HCT116 (cell line): ENCODE data around the gene SBF2. TPM values are rescaled to one million over a fixed set of nuclear protein-coding genes. Genes with fewer than 3 reads are reported as not detected.

Experiments used
- ATAC-seq: fragments of 200-7000 bp; cut with Tn5 transposase; 2 replicates; pipeline ENCODE4 v1.9.1; 2020; ENCODE audit warnings: mild to moderate bottlenecking, moderate library complexity
- BruUV-seq: library from RNA; stranded (reverse); fragments of 400-500 nt; replicated peaks from 2 replicates; lab custom pipeline; 2021; lab: Mats Ljungman, UMichigan
- CTCF ChIA-PET: fragments of 300-600 bp; sonication (Branson Sonifier 250); formaldehyde crosslinking; loops from one replicate; lab custom pipeline; 2021; ENCODE audit warnings: antibody characterized with exemption; lab: Charles Lee
- POLR2A ChIA-PET: fragments of 300-600, 350-600 bp; sonication (Branson Sonifier 250); formaldehyde crosslinking; loops from one replicate; lab custom pipeline; 2021; ENCODE audit warnings: antibody characterized with exemption; lab: Charles Lee
- RAD21 ChIA-PET, 2 experiments: fragments of 300-600 bp; sonication (Branson Sonifier 250); formaldehyde crosslinking; loops; one replicate each; lab custom pipeline; 2023; ENCODE audit warnings: low total read pairs in 2 of 2; ENCODE audit not compliant: uncharacterized antibody in 2 of 2, unreplicated experiment in 2 of 2, low non-redundant PET in 1 of 2; lab: Charles Lee
- DNase-seq: peaks from one replicate; pipeline ENCODE4 v3.0.0-alpha.2; 2010; ENCODE audit warnings: low read depth, low spot score
- H2AFZ ChIP-seq: fragments of 200-600 bp; shearing (Covaris generic), sonication (generic); 2 replicates; pipeline ENCODE4 v1.6.1; 2017; ENCODE audit warnings: low read depth, mixed run types, mixed read lengths, antibody characterized with exemption, low read length; ENCODE audit not compliant: poor library complexity, severe bottlenecking
- H3K27ac ChIP-seq: 2 replicates; pipeline ENCODE4 v1.5.1; 2012; ENCODE audit warnings: low read depth, low read length
- H3K27me3 ChIP-seq: fragments of 200-600 bp; sonication (generic); 2 replicates; pipeline ENCODE4 v1.6.1; 2016; ENCODE audit warnings: mixed run types, low read length, mixed read lengths; ENCODE audit not compliant: insufficient read depth
- H3K36me3 ChIP-seq, 2 experiments: fragments of 200-500 bp in 1 of 2; fragments of 200-600 bp in 1 of 2; sonication (Bioruptor generic) in 1 of 2; sonication (generic) in 1 of 2; 2 replicates each; pipeline versions ENCODE4 v1.5.1 to v1.6.1; 2014 to 2016; ENCODE audit warnings: low read length in 2 of 2, inconsistent platforms in 1 of 2, mixed read lengths in 1 of 2, mixed run types in 1 of 2; ENCODE audit not compliant: insufficient read depth in 2 of 2, control insufficient read depth in 1 of 2
- H3K4me1 ChIP-seq, 2 experiments: fragments of 200-600 bp in 1 of 2; sonication (generic) in 1 of 2; 2 replicates each; pipeline versions ENCODE4 v1.5.1 to v1.6.1; 2012 to 2017; ENCODE audit warnings: low read length in 2 of 2, inconsistent platforms in 1 of 2, mild to moderate bottlenecking in 1 of 2, mixed read lengths in 1 of 2, mixed run types in 1 of 2, moderate library complexity in 1 of 2; ENCODE audit not compliant: insufficient read depth in 2 of 2, control insufficient read depth in 1 of 2
- H3K4me2 ChIP-seq: fragments of 200-600 bp; sonication (generic); 2 replicates; pipeline ENCODE4 v1.6.1; 2017; ENCODE audit warnings: mixed run types, low read length, mixed read lengths
- H3K4me3 ChIP-seq, 2 experiments: fragments of 200-600 bp in 1 of 2; sonication (generic) in 1 of 2; replicated peaks in 1 of 2; 2 replicates each; pipeline ENCODE4 v1.5.1; 2011 to 2016; ENCODE audit warnings: low read length in 2 of 2, control low read depth in 1 of 2, low read depth in 1 of 2, mild to moderate bottlenecking in 1 of 2, mixed read lengths in 1 of 2, mixed run types in 1 of 2
- H3K79me2 ChIP-seq: fragments of 200-600 bp; sonication (generic); 2 replicates; pipeline ENCODE4 v1.6.1; 2017; ENCODE audit warnings: mild to moderate bottlenecking, mixed run types, low read length, moderate library complexity, mixed read lengths; ENCODE audit not compliant: insufficient read depth
- H3K9ac ChIP-seq: fragments of 200-600 bp; sonication (generic); 2 replicates; pipeline ENCODE4 v1.6.1; 2016; ENCODE audit warnings: low read length, mixed read lengths
- H3K9me2 ChIP-seq: fragments of 200-600 bp; sonication (generic), shearing (Covaris generic); 2 replicates; pipeline ENCODE4 v1.6.1; 2017; ENCODE audit warnings: mixed run types, mild to moderate bottlenecking, moderate library complexity; ENCODE audit not compliant: insufficient read depth
- H3K9me3 ChIP-seq, 2 experiments: fragments of 200-500 bp in 1 of 2; fragments of 200-600 bp in 1 of 2; sonication (Bioruptor generic) in 1 of 2; sonication (generic) in 1 of 2; 2 replicates each; pipeline ENCODE4 v1.6.1; 2014 to 2017; ENCODE audit warnings: low read length in 2 of 2, mixed read lengths in 2 of 2, inconsistent platforms in 1 of 2, low read depth in 1 of 2, mild to moderate bottlenecking in 1 of 2, mixed run types in 1 of 2, moderate library complexity in 1 of 2; ENCODE audit not compliant: control insufficient read depth in 1 of 2, insufficient read depth in 1 of 2
- H4K20me1 ChIP-seq: fragments of 200-600 bp; sonication (generic), shearing (Covaris generic); 2 replicates; pipeline ENCODE4 v1.6.1; 2017; ENCODE audit warnings: mixed run types, mild to moderate bottlenecking, moderate library complexity; ENCODE audit not compliant: insufficient read depth
- EGR1 ChIP-seq: IDR thresholded peaks from 2 replicates; pipeline ENCODE4 v1.6.1; 2012; ENCODE audit warnings: low read depth
- EZH2phosphoT487 ChIP-seq: fragments of 200-600 bp; IDR thresholded peaks from 2 replicates; pipeline ENCODE4 v1.6.1; 2018; ENCODE audit warnings: antibody characterized with exemption, borderline replicate concordance
- FOSL1 ChIP-seq: IDR thresholded peaks from 2 replicates; pipeline ENCODE4 v1.6.1; 2012; ENCODE audit warnings: low read depth
- JUND ChIP-seq: IDR thresholded peaks from 2 replicates; pipeline ENCODE4 v1.6.1; 2012
- POLR2AphosphoS5 ChIP-seq: IDR thresholded peaks from 2 replicates; pipeline ENCODE4 v1.6.1; 2011; ENCODE audit warnings: mild to moderate bottlenecking, low read depth, low read length, moderate library complexity
- RAD21 ChIP-seq: IDR thresholded peaks from 2 replicates; pipeline ENCODE4 v1.6.1; 2012; ENCODE audit warnings: low read depth, mild to moderate bottlenecking
- SIN3A ChIP-seq: IDR thresholded peaks from 2 replicates; pipeline ENCODE4 v1.6.1; 2012; ENCODE audit warnings: low read depth
- SRF ChIP-seq: IDR thresholded peaks from 2 replicates; pipeline ENCODE4 v1.6.1; 2012; ENCODE audit warnings: low read depth
- TCF7L2 ChIP-seq: IDR thresholded peaks from 2 replicates; pipeline ENCODE4 v1.7.0; 2011; ENCODE audit warnings: borderline replicate concordance, inconsistent platforms; ENCODE audit not compliant: insufficient read depth, insufficient read length; ENCODE audit errors: extremely low read depth
- ZFX ChIP-seq: fragments of 450-650 bp; IDR thresholded peaks from 2 replicates; pipeline ENCODE4 v1.6.1; 2017
- ZNF274 ChIP-seq: fragments of 200-500 bp; sonication (Bioruptor generic); IDR thresholded peaks from 2 replicates; pipeline ENCODE4 v1.6.1; 2014; ENCODE audit warnings: mild to moderate bottlenecking, low read depth, low read length, inconsistent platforms
- intact Hi-C: fragments of 100-400 bp; cut with micrococcal nuclease; formaldehyde crosslinking; loops from 2 replicates; pipeline ENCODE4 v1.10.0; 2022
- total RNA-seq: library from RNA; stranded (reverse); gene quantifications from one replicate; pipeline ENCODE4 v1.2.1, GENCODE V29; 2021; ENCODE audit not compliant: unreplicated experiment
- TF ChIP-seq, protein P1 (sequence below): IDR thresholded peaks from 2 replicates; pipeline ENCODE4 v1.6.1; 2011; ENCODE audit warnings: mild to moderate bottlenecking, low read length, moderate library complexity; ENCODE audit not compliant: insufficient replicate concordance; ENCODE audit errors: extremely low read depth
- TF ChIP-seq, protein P2 (sequence below), 3 experiments: fragments of 200-600 bp in 1 of 3; sonication (generic) in 1 of 3; IDR thresholded peaks in 2 of 3; conservative IDR thresholded peaks in 1 of 3; 2 replicates each; pipeline ENCODE4 v1.5.1; 2012 to 2017; ENCODE audit warnings: low read depth in 2 of 3, low read length in 2 of 3, antibody characterized with exemption in 1 of 3, borderline replicate concordance in 1 of 3, control low read depth in 1 of 3, mild to moderate bottlenecking in 1 of 3, mixed read lengths in 1 of 3, mixed run types in 1 of 3, moderate library complexity in 1 of 3; ENCODE audit not compliant: insufficient read depth in 1 of 3
- TF ChIP-seq, protein P3 (sequence below): IDR thresholded peaks from 2 replicates; pipeline ENCODE4 v1.6.1; 2012
- TF ChIP-seq, protein P4 (sequence below): IDR thresholded peaks from 2 replicates; pipeline ENCODE4 v1.6.1; 2012
- TF ChIP-seq, protein P5 (sequence below): IDR thresholded peaks from 2 replicates; pipeline ENCODE4 v1.6.1; 2012; ENCODE audit warnings: low read depth

The SBF2 gene
- total RNA-seq, 1 experiment from 2014 or later, result 35.0 TPM

DNA sequence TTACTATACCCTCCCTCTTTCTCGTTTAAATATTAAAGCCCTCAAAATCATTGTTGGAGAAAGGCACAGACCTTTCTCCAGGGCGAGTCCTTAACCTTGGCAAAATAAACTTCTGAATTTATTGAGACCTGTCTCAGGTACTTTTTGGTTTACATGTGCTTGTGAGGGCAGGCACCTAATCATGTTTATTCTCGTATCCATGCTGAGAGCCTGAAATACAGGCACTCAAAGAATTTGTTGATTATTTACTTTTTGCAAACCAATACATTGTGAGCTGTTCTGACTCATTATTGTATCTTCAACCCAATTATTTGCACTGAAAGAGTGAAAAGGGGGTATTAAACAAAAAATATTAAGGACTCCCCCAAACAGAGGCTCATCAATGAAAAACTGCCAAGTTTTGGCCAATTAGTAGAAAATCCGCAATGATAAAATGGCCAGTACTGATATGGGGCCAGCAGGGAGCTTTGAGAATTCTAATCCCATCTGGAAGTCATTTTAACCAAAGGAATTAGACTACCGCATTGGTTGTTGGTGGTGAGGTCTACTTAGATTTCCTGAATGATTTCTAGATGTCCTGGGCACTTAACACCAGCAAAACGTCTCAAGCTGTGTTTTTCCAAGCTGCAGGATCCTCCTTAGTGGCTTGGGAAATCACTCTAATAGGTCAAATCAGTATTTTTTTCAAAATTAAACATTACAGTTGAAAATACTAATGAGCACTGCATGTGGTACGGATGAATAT, 472.8 kb downstream of the SBF2 start (continued):
- no peak for TF ChIP-seq EZH2phosphoT487
- no peak for TF ChIP-seq ZNF274
- TF ChIP-seq JUND, result no peak
- no peak for TF ChIP-seq ZFX

DNA sequence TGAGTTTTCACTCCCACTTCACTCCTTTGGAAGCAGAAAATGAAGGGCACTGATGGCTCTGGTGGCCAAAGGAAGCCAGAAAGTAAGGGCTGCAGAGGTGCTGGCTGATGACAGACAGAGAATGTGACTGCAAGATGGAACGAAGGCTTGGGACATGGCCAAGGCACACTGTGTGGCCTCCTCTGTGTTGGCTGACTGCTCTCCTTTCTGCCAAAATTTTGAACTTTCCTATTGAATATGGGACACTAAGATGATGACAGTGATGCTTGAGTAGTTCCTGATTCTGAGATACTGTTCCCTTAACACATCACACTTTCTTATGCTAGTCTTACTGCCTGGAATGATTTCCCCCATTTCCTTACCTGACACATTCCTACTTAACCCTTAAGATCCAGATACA, 473.8 kb downstream of the SBF2 start:
- Histone ChIP-seq H3K9me3 (no peaks in the 10 kb centered on the region), H3K27ac (no peak overlapping the region), H3K9ac (no peak overlapping the region), H3K27me3 (no peaks in the 10 kb centered on the region), H3K4me1 (peaks cover 0 to 9% of the 10 kb centered on the region in 2 experiments; a peak in 2 of 4 replicates), H3K4me2 (no peak overlapping the region), H3K9me2 (no peaks in the 10 kb centered on the region), H3K36me3 (no peaks in the 10 kb centered on the region), H3K79me2 (no peaks in the 10 kb centered on the region), H2AFZ (no peak overlapping the region), H3K4me3 (no peak overlapping the region), H4K20me1 (no peaks in the 10 kb centered on the region)
- no peak for ATAC-seq
- RAD21 ChIA-PET, result no interaction called here
- DNase-seq, result no peak
- POLR2A ChIA-PET, result no interaction called here
- intact Hi-C loops, result no loop called here
- CTCF ChIA-PET, result interaction anchor here (0.5 kb wide), 1 partner anchor 26 kb away, joined by 3 read pairs; no protein-coding TSS in a partner anchor
- BruUV-seq, result no TSS peak
- TF ChIP-seq EZH2phosphoT487 (no peak), SIN3A (no peak), RAD21 (no peak), FOSL1 (no peak), EGR1 (no peak), SRF (no peak), POLR2AphosphoS5 (no peak), JUND (no peak), TCF7L2 (no peak), ZNF274 (no peak), ZFX (no peak)
- TF ChIP-seq, protein P1, sequence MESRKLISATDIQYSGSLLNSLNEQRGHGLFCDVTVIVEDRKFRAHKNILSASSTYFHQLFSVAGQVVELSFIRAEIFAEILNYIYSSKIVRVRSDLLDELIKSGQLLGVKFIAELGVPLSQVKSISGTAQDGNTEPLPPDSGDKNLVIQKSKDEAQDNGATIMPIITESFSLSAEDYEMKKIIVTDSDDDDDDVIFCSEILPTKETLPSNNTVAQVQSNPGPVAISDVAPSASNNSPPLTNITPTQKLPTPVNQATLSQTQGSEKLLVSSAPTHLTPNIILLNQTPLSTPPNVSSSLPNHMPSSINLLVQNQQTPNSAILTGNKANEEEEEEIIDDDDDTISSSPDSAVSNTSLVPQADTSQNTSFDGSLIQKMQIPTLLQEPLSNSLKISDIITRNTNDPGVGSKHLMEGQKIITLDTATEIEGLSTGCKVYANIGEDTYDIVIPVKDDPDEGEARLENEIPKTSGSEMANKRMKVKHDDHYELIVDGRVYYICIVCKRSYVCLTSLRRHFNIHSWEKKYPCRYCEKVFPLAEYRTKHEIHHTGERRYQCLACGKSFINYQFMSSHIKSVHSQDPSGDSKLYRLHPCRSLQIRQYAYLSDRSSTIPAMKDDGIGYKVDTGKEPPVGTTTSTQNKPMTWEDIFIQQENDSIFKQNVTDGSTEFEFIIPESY, result no peak
- TF ChIP-seq, protein P2, sequence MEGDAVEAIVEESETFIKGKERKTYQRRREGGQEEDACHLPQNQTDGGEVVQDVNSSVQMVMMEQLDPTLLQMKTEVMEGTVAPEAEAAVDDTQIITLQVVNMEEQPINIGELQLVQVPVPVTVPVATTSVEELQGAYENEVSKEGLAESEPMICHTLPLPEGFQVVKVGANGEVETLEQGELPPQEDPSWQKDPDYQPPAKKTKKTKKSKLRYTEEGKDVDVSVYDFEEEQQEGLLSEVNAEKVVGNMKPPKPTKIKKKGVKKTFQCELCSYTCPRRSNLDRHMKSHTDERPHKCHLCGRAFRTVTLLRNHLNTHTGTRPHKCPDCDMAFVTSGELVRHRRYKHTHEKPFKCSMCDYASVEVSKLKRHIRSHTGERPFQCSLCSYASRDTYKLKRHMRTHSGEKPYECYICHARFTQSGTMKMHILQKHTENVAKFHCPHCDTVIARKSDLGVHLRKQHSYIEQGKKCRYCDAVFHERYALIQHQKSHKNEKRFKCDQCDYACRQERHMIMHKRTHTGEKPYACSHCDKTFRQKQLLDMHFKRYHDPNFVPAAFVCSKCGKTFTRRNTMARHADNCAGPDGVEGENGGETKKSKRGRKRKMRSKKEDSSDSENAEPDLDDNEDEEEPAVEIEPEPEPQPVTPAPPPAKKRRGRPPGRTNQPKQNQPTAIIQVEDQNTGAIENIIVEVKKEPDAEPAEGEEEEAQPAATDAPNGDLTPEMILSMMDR (IDR thresholded peaks at IDR 0.05 in 2 of 3, conservative IDR thresholded peaks at IDR 0.05 in 1 of 3; ENCODE audit: borderline replicate concordance in 1 of 3, insufficient read depth in 1 of 3, low read depth in 2 of 3, low read length in 2 of 3), result no peak
- TF ChIP-seq, protein P3, sequence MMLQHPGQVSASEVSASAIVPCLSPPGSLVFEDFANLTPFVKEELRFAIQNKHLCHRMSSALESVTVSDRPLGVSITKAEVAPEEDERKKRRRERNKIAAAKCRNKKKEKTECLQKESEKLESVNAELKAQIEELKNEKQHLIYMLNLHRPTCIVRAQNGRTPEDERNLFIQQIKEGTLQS, result no peak
- TF ChIP-seq, protein P4, sequence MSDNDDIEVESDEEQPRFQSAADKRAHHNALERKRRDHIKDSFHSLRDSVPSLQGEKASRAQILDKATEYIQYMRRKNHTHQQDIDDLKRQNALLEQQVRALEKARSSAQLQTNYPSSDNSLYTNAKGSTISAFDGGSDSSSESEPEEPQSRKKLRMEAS, result no peak
- TF ChIP-seq, protein P5, sequence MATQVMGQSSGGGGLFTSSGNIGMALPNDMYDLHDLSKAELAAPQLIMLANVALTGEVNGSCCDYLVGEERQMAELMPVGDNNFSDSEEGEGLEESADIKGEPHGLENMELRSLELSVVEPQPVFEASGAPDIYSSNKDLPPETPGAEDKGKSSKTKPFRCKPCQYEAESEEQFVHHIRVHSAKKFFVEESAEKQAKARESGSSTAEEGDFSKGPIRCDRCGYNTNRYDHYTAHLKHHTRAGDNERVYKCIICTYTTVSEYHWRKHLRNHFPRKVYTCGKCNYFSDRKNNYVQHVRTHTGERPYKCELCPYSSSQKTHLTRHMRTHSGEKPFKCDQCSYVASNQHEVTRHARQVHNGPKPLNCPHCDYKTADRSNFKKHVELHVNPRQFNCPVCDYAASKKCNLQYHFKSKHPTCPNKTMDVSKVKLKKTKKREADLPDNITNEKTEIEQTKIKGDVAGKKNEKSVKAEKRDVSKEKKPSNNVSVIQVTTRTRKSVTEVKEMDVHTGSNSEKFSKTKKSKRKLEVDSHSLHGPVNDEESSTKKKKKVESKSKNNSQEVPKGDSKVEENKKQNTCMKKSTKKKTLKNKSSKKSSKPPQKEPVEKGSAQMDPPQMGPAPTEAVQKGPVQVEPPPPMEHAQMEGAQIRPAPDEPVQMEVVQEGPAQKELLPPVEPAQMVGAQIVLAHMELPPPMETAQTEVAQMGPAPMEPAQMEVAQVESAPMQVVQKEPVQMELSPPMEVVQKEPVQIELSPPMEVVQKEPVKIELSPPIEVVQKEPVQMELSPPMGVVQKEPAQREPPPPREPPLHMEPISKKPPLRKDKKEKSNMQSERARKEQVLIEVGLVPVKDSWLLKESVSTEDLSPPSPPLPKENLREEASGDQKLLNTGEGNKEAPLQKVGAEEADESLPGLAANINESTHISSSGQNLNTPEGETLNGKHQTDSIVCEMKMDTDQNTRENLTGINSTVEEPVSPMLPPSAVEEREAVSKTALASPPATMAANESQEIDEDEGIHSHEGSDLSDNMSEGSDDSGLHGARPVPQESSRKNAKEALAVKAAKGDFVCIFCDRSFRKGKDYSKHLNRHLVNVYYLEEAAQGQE, result no peak
